ENCODE results near the gene RPS17.
A peak's percentile ranks its signal among the peaks of the same experiment; 100 is the strongest.

Gene RPS17

GRCh38 chr15:82540055-82540983 lies at the start of gene RPS17:
RPS17 (minus strand) TSS chr15:82540457; CDS start chr15:82540428, 29 bp downstream.
- peak; percentile 99 for DNase-seq

GRCh38 chr15:82587805-82588204 lies 47.5 kb upstream of the RPS17 start:
- no peak for DNase-seq

GRCh38 chr15:82585072-82585471 lies 44.8 kb upstream of the RPS17 start:
- peak; percentile 31 for DNase-seq

DNA sequence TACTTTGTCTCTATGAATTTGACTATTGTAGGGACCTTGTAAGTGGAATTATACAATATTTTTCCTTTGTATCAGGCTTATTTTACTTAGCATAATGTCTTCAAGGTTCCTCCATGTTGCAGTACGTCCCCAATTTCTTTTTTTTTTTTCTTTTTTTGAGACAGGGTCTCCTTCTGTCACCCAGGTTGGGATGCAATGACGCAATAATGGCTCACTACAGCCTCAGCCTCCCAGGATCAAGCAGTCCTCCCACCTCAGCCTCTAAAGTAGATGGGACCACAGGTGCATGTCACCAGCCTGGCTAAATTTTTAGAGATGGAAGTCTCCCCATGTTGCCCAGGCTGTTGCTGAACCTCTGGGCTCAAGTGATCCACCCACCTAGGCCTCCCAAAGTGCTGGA lies 40.5 kb upstream of the RPS17 start:
- no peak for DNase-seq

DNA sequence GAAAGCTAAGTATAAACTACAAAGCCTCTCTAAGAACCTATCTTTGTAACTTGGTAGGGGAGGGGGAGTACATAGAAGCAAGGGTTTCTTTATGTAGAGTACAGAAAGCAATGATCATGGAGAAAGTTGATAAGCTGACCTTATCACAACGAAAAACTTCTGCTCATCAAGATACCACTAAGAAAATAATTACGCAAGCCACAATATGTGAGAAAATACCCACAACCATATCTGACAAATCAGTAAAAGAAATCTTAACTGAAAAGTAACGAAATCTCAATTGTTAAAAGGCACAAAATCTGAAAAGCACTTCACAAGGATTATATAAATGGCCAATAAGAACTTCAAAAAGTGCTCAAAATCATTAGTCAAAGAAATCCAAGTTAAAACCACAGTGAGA lies 35.1 kb upstream of the RPS17 start:
- DNase-seq: no peak

DNA sequence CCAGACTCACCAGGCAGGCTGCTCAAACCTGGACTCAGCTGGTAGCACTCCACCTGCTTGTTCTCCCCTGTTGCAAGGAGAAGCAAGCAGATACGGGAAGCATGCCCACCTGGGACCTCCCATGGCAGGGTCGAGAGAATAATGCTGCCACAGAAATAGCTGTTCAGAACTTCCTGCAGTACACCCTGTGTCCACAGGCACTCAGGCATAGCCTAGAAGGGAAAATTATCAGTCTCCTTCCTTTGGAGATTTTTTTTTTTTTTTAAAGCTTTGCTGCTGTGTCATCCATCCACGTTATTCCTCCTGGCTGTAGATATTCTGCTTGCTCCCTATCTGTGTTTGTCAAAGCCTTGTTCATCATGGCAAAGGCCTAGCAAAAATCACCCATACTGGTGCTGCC lies 32.7 kb upstream of the RPS17 start:
- DNase-seq: no peak

DNA sequence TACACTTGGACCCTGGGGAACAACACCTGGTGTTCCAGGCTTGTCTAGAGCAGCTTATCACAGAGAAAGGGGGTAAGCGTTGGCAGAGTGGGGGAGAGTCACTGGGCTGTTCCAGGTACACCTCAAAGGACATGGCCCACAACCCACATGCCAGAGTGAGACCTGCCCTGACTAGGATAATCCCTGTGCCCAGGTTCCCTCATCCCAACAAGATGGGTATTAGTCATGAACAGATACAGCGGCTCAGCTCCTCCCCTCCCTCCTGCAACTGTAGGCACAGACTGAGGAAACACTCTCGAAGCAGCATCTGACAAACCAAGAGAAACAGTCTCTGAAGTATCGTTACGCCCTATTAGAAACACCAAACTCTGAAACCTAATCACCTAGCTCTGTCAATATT lies 32.1 kb upstream of the RPS17 start:
- no peak for DNase-seq

GRCh38 chr15:82571722-82572222 lies 31.5 kb upstream of the RPS17 start:
- DNase-seq: peak; percentile 89

DNA sequence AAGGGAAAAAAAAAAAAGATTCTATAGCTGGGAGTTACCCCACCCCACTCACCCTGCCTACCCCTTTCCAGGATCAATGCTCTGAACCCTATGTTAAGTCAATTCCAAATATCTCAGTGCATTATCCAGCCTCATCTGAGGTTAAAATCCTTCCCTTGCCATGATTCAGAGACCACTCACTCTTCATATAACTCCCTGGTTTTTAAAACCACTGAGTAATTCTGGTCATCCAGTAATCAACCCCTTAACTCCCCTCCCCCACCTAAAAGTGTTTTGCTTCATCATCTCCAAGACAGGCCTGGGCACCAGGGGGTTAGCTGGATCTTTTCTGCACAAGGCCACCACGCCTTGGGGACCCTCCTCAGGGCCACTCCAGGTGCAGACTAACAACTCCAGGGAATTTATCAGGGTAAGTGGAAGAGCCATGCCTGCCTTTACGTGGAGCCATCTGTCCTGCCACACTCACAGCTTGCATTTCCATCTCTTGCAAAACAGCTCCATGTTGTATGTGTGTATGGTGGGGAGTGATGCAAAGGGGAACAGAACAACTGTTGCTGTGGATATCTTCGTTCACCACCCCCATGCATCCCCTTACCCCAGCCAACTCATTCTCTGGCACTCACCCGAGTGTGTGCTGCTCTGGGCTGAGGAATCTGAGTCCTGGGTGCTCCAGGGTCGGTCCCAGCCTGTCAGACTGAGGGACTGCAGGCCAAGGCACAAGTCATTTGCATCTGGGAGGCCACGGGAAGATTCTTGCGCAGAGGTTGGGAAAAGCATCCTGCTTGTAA lies 30.7 kb upstream of the RPS17 start:
- peak; percentile 52 for DNase-seq

DNA sequence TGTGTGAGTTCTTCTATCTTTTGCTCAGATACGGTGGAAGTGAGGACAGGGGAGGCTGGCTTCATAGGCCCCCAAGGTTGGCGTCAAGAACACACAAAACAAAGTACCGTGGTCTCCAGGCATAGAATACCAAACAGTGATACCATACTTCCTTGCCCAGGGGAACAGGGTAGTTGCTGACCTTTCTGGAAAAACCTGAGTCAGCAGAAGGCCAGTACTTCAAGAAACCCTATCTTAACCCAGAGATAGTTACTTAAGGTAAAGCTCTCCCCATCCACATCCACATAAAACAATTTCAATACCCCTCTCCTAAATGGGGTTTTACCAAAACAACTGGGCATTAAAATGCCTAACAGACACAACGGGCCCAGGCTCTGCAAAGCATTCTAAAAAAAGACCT lies 29.6 kb upstream of the RPS17 start:
- no peak for DNase-seq

GRCh38 chr15:82568986-82569385 lies 28.7 kb upstream of the RPS17 start:
- no peak for DNase-seq

DNA sequence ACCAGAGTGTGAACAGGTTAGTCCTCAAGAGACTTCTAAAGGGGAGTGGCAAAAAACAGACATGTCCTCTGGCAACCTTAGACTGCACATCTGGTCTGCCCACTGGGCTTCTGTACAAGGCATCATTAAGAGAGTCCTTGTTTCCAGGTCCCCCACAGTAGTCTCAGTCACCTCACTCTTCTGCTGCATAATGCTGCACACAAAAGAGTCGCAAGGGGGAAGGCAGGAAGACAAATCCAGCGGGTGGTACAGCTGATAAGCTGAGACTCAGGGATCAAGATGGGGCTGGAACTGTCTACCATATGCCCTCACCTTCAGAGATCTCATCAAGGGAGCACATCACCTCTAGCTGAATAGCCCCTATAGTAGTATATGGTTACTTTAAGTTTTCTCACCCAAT lies 27.4 kb upstream of the RPS17 start:
- DNase-seq: no peak

DNA sequence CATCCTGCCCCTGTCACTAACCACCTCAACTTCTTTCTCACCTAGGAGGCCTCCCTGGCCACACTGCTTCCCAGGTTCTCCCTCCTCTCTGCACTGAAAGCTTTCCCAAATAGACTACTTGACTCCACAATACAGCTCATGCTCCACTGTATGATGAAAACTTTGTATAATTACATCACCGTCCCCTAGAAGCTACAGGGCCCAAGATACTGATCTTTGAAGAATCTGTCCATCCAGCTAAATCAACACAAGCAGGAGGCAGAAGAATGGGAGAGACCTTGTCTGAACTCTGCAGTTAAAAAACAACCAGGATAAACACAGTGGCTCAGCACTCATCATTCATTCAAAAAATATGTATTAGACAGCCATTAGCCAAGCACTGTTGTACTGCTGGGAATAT lies 26.4 kb upstream of the RPS17 start:
- DNase-seq: no peak

DNA sequence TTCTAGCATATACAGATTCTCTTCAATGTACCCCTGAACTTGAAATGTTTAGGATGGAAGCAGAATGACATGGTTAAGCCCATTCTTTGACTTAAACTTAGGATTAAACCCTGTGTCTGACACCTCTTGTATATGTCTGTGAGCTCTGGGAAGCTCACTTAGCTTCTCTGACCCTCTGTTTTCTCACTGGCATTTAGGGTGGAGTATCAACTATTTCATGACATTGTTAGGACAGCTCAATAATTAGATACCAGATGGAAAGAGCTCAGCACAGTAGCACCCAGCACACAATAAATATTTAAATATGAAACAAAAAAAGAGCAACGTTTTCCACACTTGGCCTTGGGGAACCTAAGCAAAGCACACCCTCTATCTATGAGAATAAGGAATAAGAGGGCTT lies 18.2 kb upstream of the RPS17 start:
- no peak for DNase-seq

GRCh38 chr15:82556315-82557035 lies 16.2 kb upstream of the RPS17 start:
- no peak for DNase-seq

DNA sequence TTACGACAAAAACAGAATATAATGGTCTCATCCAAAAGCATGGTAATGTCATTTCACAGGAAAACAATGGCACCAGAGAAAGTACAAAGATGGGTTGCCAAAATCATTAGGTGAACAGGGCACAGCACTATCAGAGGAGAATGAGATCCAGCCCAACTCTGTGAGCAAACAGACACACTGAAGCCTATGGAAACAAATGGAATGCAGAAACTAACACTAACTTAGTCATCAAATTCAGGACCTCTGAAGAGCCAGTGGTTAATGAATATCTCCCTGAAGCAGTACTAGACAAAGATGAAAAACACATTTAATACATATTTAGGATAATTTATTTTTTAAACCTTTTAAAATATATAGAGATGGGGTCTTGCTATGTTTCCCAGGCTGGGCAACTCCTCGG lies 14.6 kb upstream of the RPS17 start:
- DNase-seq: no peak

- no peak for DNase-seq
Measured at GRCh38 chr15:82554351-82554750, 14.1 kb upstream of the RPS17 start.

GRCh38 chr15:82553846-82554245 lies 13.6 kb upstream of the RPS17 start:
- no peak for DNase-seq

GRCh38 chr15:82552861-82553260 lies 12.6 kb upstream of the RPS17 start:
- DNase-seq: no peak

DNA sequence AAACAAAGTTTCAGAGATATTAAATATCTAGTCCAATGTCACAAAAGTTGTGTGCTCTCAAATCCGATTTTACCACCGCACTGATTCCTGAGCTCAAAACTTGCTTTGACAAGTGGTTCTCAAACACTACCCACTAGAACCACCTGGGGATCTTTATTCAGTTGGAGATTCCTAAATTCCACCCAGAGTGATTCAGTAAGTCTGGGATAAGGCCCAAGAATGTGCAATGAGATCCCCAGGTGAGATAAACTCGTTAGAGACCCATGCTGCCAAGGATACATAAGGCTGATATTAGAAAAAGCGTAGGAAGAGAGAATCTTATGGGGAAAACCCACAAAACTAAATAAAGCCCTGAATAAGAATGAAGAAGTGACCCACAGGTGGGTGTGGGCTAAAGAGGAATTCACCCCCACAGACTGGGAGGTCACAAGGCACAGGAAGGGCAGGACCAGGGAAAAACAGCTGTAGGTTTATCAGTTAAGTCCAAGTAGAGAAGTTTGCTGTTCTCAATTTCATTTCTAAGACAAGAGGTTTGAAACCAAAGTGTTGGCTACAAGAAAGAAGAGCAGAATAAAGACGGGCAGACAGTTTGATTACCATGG lies 11.5 kb upstream of the RPS17 start:
- DNase-seq: no peak

GRCh38 chr15:82549199-82549665 lies 9.0 kb upstream of the RPS17 start:
- DNase-seq: no peak

GRCh38 chr15:82548700-82549099 lies 8.4 kb upstream of the RPS17 start:
- no peak for DNase-seq

GRCh38 chr15:82545478-82545877 lies 5.2 kb upstream of the RPS17 start:
- DNase-seq: no peak
